Activated T-cell treated with anti-CD3 and anti-CD28 coated beads for 4 hours (primary cell): Measurements from ENCODE around the gene SNX1.
A peak's percentile ranks its signal among the peaks of the same experiment; 100 is the strongest.
"Not testable (repeated sequence)": the region's sequence is repeated elsewhere in the genome, so short reads cannot be mapped to it uniquely, and the experiment has no call there.

Experiments used
- DNase-seq: peaks from one replicate; pipeline ENCODE4 v3.0.0-alpha.2; 2020

Gene SNX1

GRCh38 chr15:64073496-64073895 lies 22.3 kb upstream of the SNX1 start:
- DNase-seq = not testable (repeated sequence)

DNA sequence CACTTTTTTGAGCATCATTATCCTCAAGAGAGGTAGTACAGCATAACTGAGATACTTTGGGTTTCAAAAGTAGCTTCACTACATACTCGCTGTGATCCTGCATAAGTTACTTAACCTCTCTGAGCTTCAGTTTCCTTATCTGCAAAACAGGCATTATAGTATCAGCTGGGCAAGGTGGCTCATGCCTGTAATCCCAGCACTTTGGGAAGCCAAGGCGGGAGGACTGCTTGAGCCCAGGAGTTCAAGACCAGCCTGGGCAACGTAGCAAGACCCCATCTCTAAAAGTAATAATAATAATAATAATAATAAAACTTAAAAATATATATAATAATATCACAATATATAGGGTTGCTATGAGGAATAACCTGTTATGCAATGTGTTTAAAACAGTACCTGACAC lies 13.0 kb upstream of the SNX1 start:
- no peak for DNase-seq

DNA sequence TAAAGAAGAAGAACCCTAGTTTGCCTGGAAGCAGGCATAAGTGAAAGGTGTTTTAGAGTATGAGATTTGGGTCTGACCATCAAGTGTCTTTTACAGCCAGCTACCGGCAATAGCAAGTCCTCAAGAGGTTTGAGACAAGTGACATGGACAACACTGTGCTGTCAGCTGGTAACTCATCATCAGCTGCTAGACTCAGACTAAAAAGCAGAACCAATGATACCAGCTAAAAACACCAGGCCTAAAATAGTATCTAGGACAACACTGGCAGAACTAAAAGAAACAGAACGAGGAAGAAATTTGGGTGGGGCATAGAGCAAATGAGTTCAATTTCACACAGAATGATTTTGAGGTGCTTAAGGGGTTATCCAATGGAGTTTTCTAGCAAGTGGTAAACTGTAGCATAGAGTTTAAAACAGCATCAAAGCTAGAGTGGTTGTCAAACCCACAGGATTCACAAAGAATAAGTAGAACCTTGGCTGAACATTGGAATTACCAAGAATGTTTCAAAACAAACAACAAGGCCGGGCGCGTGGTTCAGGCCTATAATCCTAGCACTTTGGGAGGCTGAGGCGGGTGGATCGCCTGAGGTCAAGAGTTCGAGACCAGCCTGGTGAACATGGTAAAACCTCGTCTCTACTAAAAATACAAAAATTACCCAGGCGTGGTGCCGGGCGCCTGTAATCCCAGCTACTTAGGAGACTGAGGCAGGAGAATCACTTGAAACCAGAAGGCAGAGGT lies 6.1 kb upstream of the SNX1 start:
- no peak for DNase-seq

GRCh38 chr15:64090527-64090926 lies 5.3 kb upstream of the SNX1 start:
- DNase-seq = no peak

GRCh38 chr15:64092075-64092820 lies 3.5 kb upstream of the SNX1 start:
- DNase-seq = no peak

GRCh38 chr15:64092864-64093626 lies 2.7 kb upstream of the SNX1 start:
- DNase-seq = no peak

- peak; percentile 87 for DNase-seq
Observed at GRCh38 chr15:64093627-64094417, 2.0 kb upstream of the SNX1 start, which contains the start of gene CIAO2A. CIAO2A (minus strand) TSS chr15:64093838; CDS start chr15:64093768, 70 bp downstream.

GRCh38 chr15:64095431-64095794 lies 369 bp upstream of the SNX1 start:
- DNase-seq = no peak

DNA sequence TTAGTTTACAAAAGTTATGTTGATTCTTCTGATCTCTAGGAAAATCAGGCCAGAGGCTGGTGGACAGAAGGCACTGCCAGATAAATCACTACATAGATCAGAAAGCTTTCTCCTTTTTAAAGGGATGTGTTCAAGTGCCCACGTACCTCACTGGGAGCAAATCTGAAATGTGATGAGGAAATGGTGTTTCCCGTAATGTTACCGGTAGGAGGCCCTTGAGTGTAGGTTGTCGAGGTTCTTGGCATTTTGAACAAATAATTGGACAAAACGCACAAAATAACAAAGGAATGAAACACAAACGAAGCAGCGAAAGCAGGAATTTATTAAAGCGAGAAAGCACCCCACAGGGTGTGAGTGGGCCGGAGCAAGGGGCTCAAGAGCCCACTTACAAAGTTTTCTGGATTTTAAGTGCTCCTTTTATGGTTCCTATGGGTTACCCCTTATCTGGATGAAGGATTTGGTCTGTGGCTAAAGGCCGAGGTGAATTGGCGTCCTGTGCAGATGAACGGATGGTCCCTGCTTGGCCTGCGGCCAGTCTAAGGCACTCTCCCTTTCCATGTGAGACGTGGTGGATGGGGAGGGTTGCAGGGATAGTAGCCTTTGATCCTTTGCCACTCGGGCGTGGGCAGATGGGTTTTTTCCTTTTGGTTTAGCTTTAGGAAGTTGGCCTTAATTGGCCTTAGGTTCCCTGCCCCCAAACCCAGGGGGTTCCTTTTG lies 1.0 kb downstream of the SNX1 start:
- DNase-seq = no peak

DNA sequence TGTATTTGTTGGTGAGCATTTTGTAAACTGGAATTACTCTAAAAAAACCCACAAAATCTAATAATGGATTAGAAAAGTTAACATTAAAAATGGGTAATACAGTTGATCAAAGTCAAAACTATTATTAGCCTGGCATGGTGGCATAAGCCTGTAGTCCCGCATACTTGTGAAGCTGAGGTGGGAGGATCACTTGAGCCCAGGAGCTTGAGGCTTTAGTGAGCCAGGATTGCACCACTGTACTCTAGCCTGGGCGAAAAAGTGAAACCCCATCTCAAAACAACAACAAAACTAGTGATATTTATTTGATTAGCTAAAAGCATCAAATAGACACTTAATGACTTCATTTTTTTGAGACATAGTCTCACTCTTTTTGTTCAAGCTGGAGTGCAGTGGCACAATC lies 3.6 kb downstream of the SNX1 start:
- DNase-seq = no peak

DNA sequence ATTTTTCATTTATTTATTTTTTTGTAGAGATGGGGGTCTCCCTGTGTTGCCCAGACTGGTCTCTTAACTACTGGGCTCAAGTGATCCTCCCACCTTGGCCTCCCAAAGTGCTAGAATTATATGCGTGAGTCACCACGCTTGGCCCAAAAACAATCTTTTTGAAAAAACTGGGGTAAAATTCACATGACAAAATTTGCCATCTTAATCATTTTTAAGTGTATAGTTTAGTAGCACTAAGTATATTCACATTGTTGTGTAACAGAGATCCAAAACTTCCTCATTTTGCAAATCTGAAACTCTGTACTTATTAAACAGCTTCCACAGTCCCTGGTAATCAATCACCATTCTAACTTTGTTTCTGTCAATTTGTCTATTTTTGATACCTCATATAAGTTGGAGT lies 5.2 kb downstream of the SNX1 start:
- no peak for DNase-seq

DNA sequence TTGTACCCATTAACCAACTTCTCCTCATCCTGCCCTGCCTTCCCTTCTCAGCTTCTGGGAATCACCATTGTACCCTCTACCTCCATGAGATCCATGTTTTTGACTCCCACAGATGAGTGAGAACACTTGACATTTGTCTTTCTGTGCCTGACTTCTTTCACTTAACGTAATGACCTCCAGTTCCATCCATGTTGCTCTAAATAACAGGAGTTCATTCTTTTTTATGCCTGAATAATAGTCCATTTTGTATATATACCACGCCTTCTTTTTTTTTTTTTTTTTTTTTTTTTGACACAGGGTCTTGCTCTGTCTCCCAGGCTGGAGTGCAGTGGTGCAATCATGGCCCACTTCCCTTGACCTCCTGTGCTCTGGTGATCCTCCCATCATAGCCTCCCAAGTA lies 6.7 kb downstream of the SNX1 start:
- DNase-seq = no peak

GRCh38 chr15:64105113-64105704 lies 9.4 kb downstream of the SNX1 start:
- DNase-seq = no peak

DNA sequence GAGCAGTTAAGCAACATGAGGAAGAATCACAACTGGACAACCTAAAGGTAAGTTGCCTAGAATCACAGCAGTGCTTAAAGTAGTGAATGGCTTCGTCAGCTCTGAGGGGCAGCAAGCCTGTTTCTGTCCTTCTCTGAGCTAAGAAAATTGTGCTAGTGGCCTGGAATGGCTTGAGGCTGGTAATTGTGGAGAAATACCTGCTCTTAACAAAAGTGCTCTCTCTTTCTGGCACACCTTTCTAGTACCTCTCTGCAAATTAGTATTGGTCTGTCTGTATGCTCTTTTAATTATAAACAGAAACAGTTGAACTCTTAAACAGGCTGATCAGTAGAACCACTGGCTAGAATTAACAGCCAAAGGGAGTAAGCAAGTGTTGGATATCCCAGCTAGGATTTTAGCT lies 11.6 kb downstream of the SNX1 start:
- DNase-seq = no peak

DNA sequence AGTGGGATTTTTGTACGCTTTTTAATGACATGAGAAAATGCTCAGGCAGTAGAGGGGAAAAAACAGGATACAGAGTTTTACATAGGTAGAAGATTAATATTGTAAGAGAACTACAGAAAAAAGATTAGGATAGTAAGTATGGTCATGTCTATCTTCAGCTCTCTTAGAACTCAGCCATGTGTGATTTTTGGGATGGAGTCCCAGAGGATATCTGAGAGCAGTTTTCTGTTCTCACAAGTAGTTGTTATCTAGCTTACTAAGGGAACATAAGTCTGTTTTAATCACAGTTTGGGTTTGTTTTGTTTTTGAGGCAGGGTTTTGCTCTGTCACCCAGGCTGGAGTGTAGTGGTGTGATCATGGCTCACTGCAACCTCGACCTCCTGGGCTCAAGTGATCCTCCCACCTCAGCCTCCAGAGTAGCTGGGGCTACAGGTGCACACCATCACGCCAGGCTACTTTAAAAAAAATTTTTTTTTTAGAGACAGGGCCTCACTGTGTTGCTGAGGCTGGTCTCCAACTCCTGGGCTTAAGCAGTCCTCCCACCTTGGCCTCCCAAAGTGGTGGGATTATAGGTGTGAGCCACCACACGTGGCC lies 14.4 kb downstream of the SNX1 start:
- not testable (repeated sequence) for DNase-seq

DNA sequence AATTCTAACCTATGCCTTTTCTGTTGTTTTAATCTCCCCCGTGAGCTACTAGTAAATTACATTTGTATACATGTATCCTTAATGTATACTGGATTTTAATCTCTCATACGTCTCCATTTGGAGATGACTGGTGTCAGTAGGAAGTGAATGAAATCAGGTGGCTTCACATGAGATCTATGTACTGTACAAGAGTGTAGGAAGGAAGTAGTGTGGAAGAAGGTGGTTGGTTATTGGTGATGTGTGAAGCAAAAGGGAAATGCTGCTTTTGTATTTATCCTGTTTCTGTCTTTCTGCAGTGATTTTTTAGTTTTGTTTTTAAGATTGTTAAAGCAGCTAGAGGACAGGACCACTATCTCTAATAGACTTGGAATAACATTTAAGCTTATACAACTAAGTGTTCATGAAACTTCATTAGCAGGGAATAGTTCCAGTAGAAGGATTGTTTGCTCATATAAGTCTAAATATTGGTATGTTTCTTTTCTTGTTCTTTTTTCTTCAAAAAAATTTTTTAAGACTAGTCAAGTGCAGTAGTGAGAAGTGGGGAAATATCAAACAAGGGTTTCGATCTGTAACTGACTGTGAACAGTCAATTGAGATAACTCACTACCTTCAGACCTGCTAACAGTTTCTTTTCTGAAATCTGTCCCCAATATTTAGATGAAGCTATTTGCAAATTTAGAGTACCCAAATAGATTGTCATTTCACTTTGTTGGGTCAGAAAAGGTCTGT lies 15.3 kb downstream of the SNX1 start:
- DNase-seq = no peak

DNA sequence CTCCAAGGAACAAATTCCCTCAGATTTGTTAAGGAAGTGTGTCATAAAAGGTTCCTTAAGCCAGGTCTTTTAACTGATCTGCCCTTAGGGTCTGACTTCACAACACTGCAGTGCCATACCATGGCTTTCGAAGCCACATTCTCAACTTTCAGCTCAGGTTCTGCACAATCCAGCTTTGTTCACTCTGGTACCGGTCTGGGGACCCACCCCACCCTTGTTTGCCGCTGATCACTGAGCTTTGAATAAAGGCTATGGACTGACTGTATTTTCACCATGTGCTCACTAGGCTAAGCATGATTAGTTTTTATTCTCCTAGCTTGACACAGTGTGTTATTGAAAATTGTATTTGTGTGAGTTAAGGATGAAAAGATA lies 15.9 kb downstream of the SNX1 start:
- DNase-seq = no peak

GRCh38 chr15:64112073-64112772 lies 16.4 kb downstream of the SNX1 start:
- DNase-seq = no peak

GRCh38 chr15:64112904-64113303 lies 17.1 kb downstream of the SNX1 start:
- DNase-seq = no peak
